GM23248 (cell line): ENCODE measurements around the gene KCNG2.

Experiments
- EZH2 ChIP-seq: fragments of 200-600 bp; sonication (generic); IDR thresholded peaks from 2 replicates; pipeline ENCODE4 v1.6.1; 2018; ENCODE audit warnings: antibody characterized with exemption, mild to moderate bottlenecking; ENCODE audit not compliant: insufficient read depth, poor library complexity, severe bottlenecking
- EZH2phosphoT487 ChIP-seq: fragments of 200-600 bp; sonication (generic); IDR thresholded peaks from 2 replicates; pipeline ENCODE4 v1.6.1; 2018; ENCODE audit warnings: antibody characterized with exemption, moderate library complexity, mild to moderate bottlenecking, low read depth; ENCODE audit not compliant: insufficient read depth

DNA sequence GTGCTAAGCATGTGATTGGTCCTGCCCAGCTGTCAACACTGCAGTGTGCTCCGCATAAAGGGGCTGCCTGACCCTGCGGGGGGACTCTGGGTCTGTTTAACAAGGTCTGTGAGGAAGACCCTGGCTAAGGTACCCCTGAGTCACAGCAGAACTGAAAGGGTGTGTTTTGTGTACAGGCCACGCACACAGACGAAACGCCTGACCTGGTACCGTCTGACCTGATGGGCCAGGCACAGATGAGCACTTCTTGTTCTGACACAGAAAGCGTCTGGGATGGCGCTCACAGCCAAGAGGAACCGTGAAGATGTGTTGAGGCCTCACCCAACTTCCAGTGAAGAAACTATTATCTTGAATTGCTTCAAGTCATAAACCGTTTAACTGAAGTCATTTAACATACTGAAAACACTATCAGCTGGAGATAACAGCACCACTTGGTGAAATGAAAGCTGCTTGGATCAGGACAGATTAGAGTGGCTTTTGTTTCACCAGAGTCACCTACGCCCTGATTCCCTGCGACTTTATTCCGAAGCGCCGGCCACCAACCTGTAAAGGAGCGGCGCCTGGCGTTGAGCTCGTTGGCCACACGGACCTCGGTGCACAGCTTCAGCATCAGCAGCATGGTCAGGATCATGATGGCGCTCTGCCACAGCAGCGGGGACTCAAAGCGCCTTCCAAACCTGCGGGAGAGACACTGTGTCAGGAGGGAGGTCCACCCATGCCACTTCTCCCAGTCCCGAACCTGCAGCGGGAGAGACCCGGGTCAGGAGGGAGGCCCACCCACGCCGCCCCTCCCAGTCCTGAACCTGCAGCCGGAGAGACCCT lies 145.3 kb downstream of the KCNG2 start:
- TF ChIP-seq EZH2phosphoT487 (no peak), EZH2 (no peak)
